HCT116 (cell line): Measurements from ENCODE around the gene FOXN3. TPM values are rescaled to one million over a fixed set of nuclear protein-coding genes. Genes with fewer than 3 reads are reported as not detected.

Source experiments
- ATAC-seq: fragments of 200-7000 bp; cut with Tn5 transposase; 2 replicates; pipeline ENCODE4 v1.9.1; 2020; ENCODE audit warnings: mild to moderate bottlenecking, moderate library complexity
- BruUV-seq: library from RNA; stranded (reverse); fragments of 400-500 nt; replicated peaks from 2 replicates; lab custom pipeline; 2021; lab: Mats Ljungman, UMichigan
- CTCF ChIA-PET: fragments of 300-600 bp; sonication (Branson Sonifier 250); formaldehyde crosslinking; loops from one replicate; lab custom pipeline; 2021; ENCODE audit warnings: antibody characterized with exemption; lab: Charles Lee
- POLR2A ChIA-PET: fragments of 300-600, 350-600 bp; sonication (Branson Sonifier 250); formaldehyde crosslinking; loops from one replicate; lab custom pipeline; 2021; ENCODE audit warnings: antibody characterized with exemption; lab: Charles Lee
- RAD21 ChIA-PET, 2 experiments: fragments of 300-600 bp; sonication (Branson Sonifier 250); formaldehyde crosslinking; loops; one replicate each; lab custom pipeline; 2023; ENCODE audit warnings: low total read pairs in 2 of 2; ENCODE audit not compliant: uncharacterized antibody in 2 of 2, unreplicated experiment in 2 of 2, low non-redundant PET in 1 of 2; lab: Charles Lee
- DNase-seq: peaks from one replicate; pipeline ENCODE4 v3.0.0-alpha.2; 2010; ENCODE audit warnings: low read depth, low spot score
- H2AFZ ChIP-seq: fragments of 200-600 bp; shearing (Covaris generic), sonication (generic); 2 replicates; pipeline ENCODE4 v1.6.1; 2017; ENCODE audit warnings: low read depth, mixed run types, mixed read lengths, antibody characterized with exemption, low read length; ENCODE audit not compliant: poor library complexity, severe bottlenecking
- H3K27ac ChIP-seq: 2 replicates; pipeline ENCODE4 v1.5.1; 2012; ENCODE audit warnings: low read depth, low read length
- H3K27me3 ChIP-seq: fragments of 200-600 bp; sonication (generic); 2 replicates; pipeline ENCODE4 v1.6.1; 2016; ENCODE audit warnings: mixed run types, low read length, mixed read lengths; ENCODE audit not compliant: insufficient read depth
- H3K36me3 ChIP-seq, 2 experiments: fragments of 200-500 bp in 1 of 2; fragments of 200-600 bp in 1 of 2; sonication (Bioruptor generic) in 1 of 2; sonication (generic) in 1 of 2; 2 replicates each; pipeline versions ENCODE4 v1.5.1 to v1.6.1; 2014 to 2016; ENCODE audit warnings: low read length in 2 of 2, inconsistent platforms in 1 of 2, mixed read lengths in 1 of 2, mixed run types in 1 of 2; ENCODE audit not compliant: insufficient read depth in 2 of 2, control insufficient read depth in 1 of 2
- H3K4me1 ChIP-seq, 2 experiments: fragments of 200-600 bp in 1 of 2; sonication (generic) in 1 of 2; 2 replicates each; pipeline versions ENCODE4 v1.5.1 to v1.6.1; 2012 to 2017; ENCODE audit warnings: low read length in 2 of 2, inconsistent platforms in 1 of 2, mild to moderate bottlenecking in 1 of 2, mixed read lengths in 1 of 2, mixed run types in 1 of 2, moderate library complexity in 1 of 2; ENCODE audit not compliant: insufficient read depth in 2 of 2, control insufficient read depth in 1 of 2
- H3K4me2 ChIP-seq: fragments of 200-600 bp; sonication (generic); 2 replicates; pipeline ENCODE4 v1.6.1; 2017; ENCODE audit warnings: mixed run types, low read length, mixed read lengths
- H3K4me3 ChIP-seq, 2 experiments: fragments of 200-600 bp in 1 of 2; sonication (generic) in 1 of 2; replicated peaks in 1 of 2; 2 replicates each; pipeline ENCODE4 v1.5.1; 2011 to 2016; ENCODE audit warnings: low read length in 2 of 2, control low read depth in 1 of 2, low read depth in 1 of 2, mild to moderate bottlenecking in 1 of 2, mixed read lengths in 1 of 2, mixed run types in 1 of 2
- H3K79me2 ChIP-seq: fragments of 200-600 bp; sonication (generic); 2 replicates; pipeline ENCODE4 v1.6.1; 2017; ENCODE audit warnings: mild to moderate bottlenecking, mixed run types, low read length, moderate library complexity, mixed read lengths; ENCODE audit not compliant: insufficient read depth
- H3K9ac ChIP-seq: fragments of 200-600 bp; sonication (generic); 2 replicates; pipeline ENCODE4 v1.6.1; 2016; ENCODE audit warnings: low read length, mixed read lengths
- H3K9me2 ChIP-seq: fragments of 200-600 bp; sonication (generic), shearing (Covaris generic); 2 replicates; pipeline ENCODE4 v1.6.1; 2017; ENCODE audit warnings: mixed run types, mild to moderate bottlenecking, moderate library complexity; ENCODE audit not compliant: insufficient read depth
- H3K9me3 ChIP-seq, 2 experiments: fragments of 200-500 bp in 1 of 2; fragments of 200-600 bp in 1 of 2; sonication (Bioruptor generic) in 1 of 2; sonication (generic) in 1 of 2; 2 replicates each; pipeline ENCODE4 v1.6.1; 2014 to 2017; ENCODE audit warnings: low read length in 2 of 2, mixed read lengths in 2 of 2, inconsistent platforms in 1 of 2, low read depth in 1 of 2, mild to moderate bottlenecking in 1 of 2, mixed run types in 1 of 2, moderate library complexity in 1 of 2; ENCODE audit not compliant: control insufficient read depth in 1 of 2, insufficient read depth in 1 of 2
- H4K20me1 ChIP-seq: fragments of 200-600 bp; sonication (generic), shearing (Covaris generic); 2 replicates; pipeline ENCODE4 v1.6.1; 2017; ENCODE audit warnings: mixed run types, mild to moderate bottlenecking, moderate library complexity; ENCODE audit not compliant: insufficient read depth
- CTCF ChIP-seq, 3 experiments: fragments of 200-600 bp in 1 of 3; sonication (generic) in 1 of 3; IDR thresholded peaks in 2 of 3; conservative IDR thresholded peaks in 1 of 3; 2 replicates each; pipeline ENCODE4 v1.5.1; 2012 to 2017; ENCODE audit warnings: low read depth in 2 of 3, low read length in 2 of 3, antibody characterized with exemption in 1 of 3, borderline replicate concordance in 1 of 3, control low read depth in 1 of 3, mild to moderate bottlenecking in 1 of 3, mixed read lengths in 1 of 3, mixed run types in 1 of 3, moderate library complexity in 1 of 3; ENCODE audit not compliant: insufficient read depth in 1 of 3
- EGR1 ChIP-seq: IDR thresholded peaks from 2 replicates; pipeline ENCODE4 v1.6.1; 2012; ENCODE audit warnings: low read depth
- ELF1 ChIP-seq: IDR thresholded peaks from 2 replicates; pipeline ENCODE4 v1.6.1; 2012; ENCODE audit warnings: low read depth, borderline replicate concordance
- EZH2 ChIP-seq: fragments of 200-600 bp; sonication (generic); IDR thresholded peaks from 2 replicates; pipeline ENCODE4 v1.6.1; 2017; ENCODE audit warnings: antibody characterized with exemption, mixed run types
- EZH2phosphoT487 ChIP-seq: fragments of 200-600 bp; IDR thresholded peaks from 2 replicates; pipeline ENCODE4 v1.6.1; 2018; ENCODE audit warnings: antibody characterized with exemption, borderline replicate concordance
- FOSL1 ChIP-seq: IDR thresholded peaks from 2 replicates; pipeline ENCODE4 v1.6.1; 2012; ENCODE audit warnings: low read depth
- JUND ChIP-seq: IDR thresholded peaks from 2 replicates; pipeline ENCODE4 v1.6.1; 2012
- MAX ChIP-seq: IDR thresholded peaks from 2 replicates; pipeline ENCODE4 v1.6.1; 2012
- RAD21 ChIP-seq: IDR thresholded peaks from 2 replicates; pipeline ENCODE4 v1.6.1; 2012; ENCODE audit warnings: low read depth, mild to moderate bottlenecking
- SIN3A ChIP-seq: IDR thresholded peaks from 2 replicates; pipeline ENCODE4 v1.6.1; 2012; ENCODE audit warnings: low read depth
- SP1 ChIP-seq: IDR thresholded peaks from 2 replicates; pipeline ENCODE4 v1.6.1; 2012; ENCODE audit warnings: low read depth
- SRF ChIP-seq: IDR thresholded peaks from 2 replicates; pipeline ENCODE4 v1.6.1; 2012; ENCODE audit warnings: low read depth
- TCF7L2 ChIP-seq: IDR thresholded peaks from 2 replicates; pipeline ENCODE4 v1.7.0; 2011; ENCODE audit warnings: borderline replicate concordance, inconsistent platforms; ENCODE audit not compliant: insufficient read depth, insufficient read length; ENCODE audit errors: extremely low read depth
- YY1 ChIP-seq: IDR thresholded peaks from 2 replicates; pipeline ENCODE4 v1.6.1; 2011; ENCODE audit warnings: low read length, low read depth, moderate library complexity, mild to moderate bottlenecking; ENCODE audit not compliant: insufficient replicate concordance; ENCODE audit errors: extremely low read depth
- ZBTB33 ChIP-seq: IDR thresholded peaks from 2 replicates; pipeline ENCODE4 v1.6.1; 2011; ENCODE audit warnings: mild to moderate bottlenecking, low read length, moderate library complexity; ENCODE audit not compliant: insufficient replicate concordance; ENCODE audit errors: extremely low read depth
- ZNF274 ChIP-seq: fragments of 200-500 bp; sonication (Bioruptor generic); IDR thresholded peaks from 2 replicates; pipeline ENCODE4 v1.6.1; 2014; ENCODE audit warnings: mild to moderate bottlenecking, low read depth, low read length, inconsistent platforms
- intact Hi-C: fragments of 100-400 bp; cut with micrococcal nuclease; formaldehyde crosslinking; loops from 2 replicates; pipeline ENCODE4 v1.10.0; 2022
- total RNA-seq: library from RNA; stranded (reverse); gene quantifications from one replicate; pipeline ENCODE4 v1.2.1, GENCODE V29; 2021; ENCODE audit not compliant: unreplicated experiment
- TF ChIP-seq, protein P1 (sequence below): IDR thresholded peaks from 2 replicates; pipeline ENCODE4 v1.6.1; 2012

Gene FOXN3
- total RNA-seq, 1 experiment from 2014 or later: 20.0 TPM

GRCh38 chr14:89277203-89277602, 139.8 kb downstream of the FOXN3 start:
- ATAC-seq: no peak
- H3K9me3 ChIP-seq: no peaks in the 10 kb centered on the region
- intact Hi-C loops: no loop called here
- no peak overlapping the region for H2AFZ ChIP-seq
- RAD21 ChIA-PET: no interaction called here
- H4K20me1 ChIP-seq: no peaks in the 10 kb centered on the region
- no peak overlapping the region for H3K27ac ChIP-seq
- no peaks in the 10 kb centered on the region for H3K9me2 ChIP-seq
- no peak for DNase-seq
- H3K4me2 ChIP-seq: no peak overlapping the region
- TF ChIP-seq EZH2 (no peak), EZH2phosphoT487 (no peak), SP1 (no peak), JUND (no peak), SIN3A (no peak), TCF7L2 (no peak), YY1 (no peak), ZNF274 (no peak), MAX (no peak), SRF (no peak), EGR1 (no peak), FOSL1 (no peak), CTCF (IDR thresholded peaks at IDR 0.05 in 2 of 3, conservative IDR thresholded peaks at IDR 0.05 in 1 of 3; ENCODE audit: borderline replicate concordance in 1 of 3, insufficient read depth in 1 of 3, low read depth in 2 of 3, low read length in 2 of 3) (no peak), RAD21 (no peak), ELF1 (no peak), ZBTB33 (no peak)
- TF ChIP-seq, protein P1, sequence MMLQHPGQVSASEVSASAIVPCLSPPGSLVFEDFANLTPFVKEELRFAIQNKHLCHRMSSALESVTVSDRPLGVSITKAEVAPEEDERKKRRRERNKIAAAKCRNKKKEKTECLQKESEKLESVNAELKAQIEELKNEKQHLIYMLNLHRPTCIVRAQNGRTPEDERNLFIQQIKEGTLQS: no peak
- TF ChIP-seq, all 23 proteins: peak for 0
- H3K9ac ChIP-seq: no peak overlapping the region
- H3K27me3 ChIP-seq: no peaks in the 10 kb centered on the region
- no peaks in the 10 kb centered on the region for H3K36me3 ChIP-seq
- H3K79me2 ChIP-seq: no peaks in the 10 kb centered on the region
- ChIA-PET POLR2A (no interaction called here), CTCF (no interaction called here)
- no TSS peak for BruUV-seq
- H3K4me3 ChIP-seq: no peak overlapping the region
- no peaks in the 10 kb centered on the region for H3K4me1 ChIP-seq
